Body of pancreas (tissue), 4 donors: Measurements from ENCODE around the gene SMG9.

Experiments
- POLR2A ChIP-seq, 3 donors: fragments of 450-650 bp; IDR thresholded peaks; one replicate each; pipeline ENCODE4 v1.6.1; 2016; ENCODE audit warnings: antibody characterized with exemption in 3 of 3, mild to moderate bottlenecking in 2 of 3
- TF ChIP-seq, protein P1 (sequence below), 7 experiments: fragments of 450-650 bp in 4 of 7; fragments of 200-600 bp in 3 of 7; sonication (generic) in 3 of 7; IDR thresholded peaks; one replicate each; pipeline ENCODE4 v1.5.1; 2016 to 2019; ENCODE audit warnings: antibody characterized with exemption in 7 of 7

DNA sequence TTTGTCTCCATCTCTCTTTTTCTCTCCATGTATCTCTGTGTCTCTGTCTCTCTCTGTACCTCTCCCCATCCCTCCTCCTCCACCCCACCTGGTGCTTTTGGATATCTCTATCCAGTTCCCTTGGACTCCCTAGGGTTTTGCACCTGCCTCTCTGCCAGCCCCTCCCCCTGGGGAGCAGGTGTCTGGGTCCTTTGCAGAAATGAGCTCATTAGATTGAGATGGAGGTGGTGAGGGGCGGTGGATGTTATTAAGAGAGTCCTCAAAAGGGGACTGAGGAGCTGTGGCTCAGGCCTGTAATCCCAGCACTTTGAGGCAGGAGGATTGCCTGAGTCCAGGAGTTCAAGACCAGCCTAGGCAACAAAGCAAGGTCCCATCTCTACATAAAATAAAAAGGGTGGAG lies 23.9 kb upstream of the SMG9 start:
- TF ChIP-seq POLR2A (IDR thresholded peaks at IDR 0.05), result no peak
- TF ChIP-seq, protein P1, sequence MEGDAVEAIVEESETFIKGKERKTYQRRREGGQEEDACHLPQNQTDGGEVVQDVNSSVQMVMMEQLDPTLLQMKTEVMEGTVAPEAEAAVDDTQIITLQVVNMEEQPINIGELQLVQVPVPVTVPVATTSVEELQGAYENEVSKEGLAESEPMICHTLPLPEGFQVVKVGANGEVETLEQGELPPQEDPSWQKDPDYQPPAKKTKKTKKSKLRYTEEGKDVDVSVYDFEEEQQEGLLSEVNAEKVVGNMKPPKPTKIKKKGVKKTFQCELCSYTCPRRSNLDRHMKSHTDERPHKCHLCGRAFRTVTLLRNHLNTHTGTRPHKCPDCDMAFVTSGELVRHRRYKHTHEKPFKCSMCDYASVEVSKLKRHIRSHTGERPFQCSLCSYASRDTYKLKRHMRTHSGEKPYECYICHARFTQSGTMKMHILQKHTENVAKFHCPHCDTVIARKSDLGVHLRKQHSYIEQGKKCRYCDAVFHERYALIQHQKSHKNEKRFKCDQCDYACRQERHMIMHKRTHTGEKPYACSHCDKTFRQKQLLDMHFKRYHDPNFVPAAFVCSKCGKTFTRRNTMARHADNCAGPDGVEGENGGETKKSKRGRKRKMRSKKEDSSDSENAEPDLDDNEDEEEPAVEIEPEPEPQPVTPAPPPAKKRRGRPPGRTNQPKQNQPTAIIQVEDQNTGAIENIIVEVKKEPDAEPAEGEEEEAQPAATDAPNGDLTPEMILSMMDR (IDR thresholded peaks at IDR 0.05), result no peak
